Measurements from ENCODE around the gene DAAM1. TPM values are rescaled to one million over a fixed set of nuclear protein-coding genes. Genes with fewer than 3 reads are reported as not detected.

DAAM1 gene
- total RNA-seq, 1 donor from 2014 or later, result 38.0 TPM

DNA sequence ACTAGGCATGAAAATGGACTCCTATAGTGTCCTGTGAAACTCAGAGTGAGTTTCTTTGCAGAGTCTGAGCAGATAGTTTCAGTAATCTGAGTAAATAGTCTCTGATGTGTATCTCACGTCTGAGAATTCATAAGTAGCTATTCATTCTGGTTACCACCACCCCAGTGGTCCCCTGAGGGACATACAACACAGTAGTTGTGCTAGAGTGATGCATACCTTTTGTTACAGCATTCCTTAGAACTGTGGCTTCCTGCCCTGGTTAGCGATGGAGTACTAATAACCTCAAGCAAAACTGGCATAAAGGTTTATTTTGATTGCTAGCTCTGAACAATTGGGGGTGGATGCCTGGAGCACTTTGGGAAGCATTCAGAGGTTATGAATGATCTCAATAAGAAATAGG, 114.7 kb downstream of the DAAM1 start:
- H3K27ac Mint-ChIP-seq (ENCODE audit: unreplicated experiment), result no peak overlapping the region
- H3K4me1 ChIP-seq (ENCODE audit: insufficient read depth, low read length), result peaks cover 32% of the 10 kb centered on the region
- no peaks in the 10 kb centered on the region for H3K27me3 Mint-ChIP-seq (ENCODE audit: low read depth, unreplicated experiment)
- H3K4me3 Mint-ChIP-seq (ENCODE audit: unreplicated experiment), result no peak overlapping the region
- DNase-seq (ENCODE audit: low read depth) (peak; percentile 72), FAIRE-seq (peak; percentile 47)
- H3K4me3 ChIP-seq (ENCODE audit: insufficient read depth, low read depth, low read length), result no peak overlapping the region
- no peaks in the 10 kb centered on the region for H3K9me3 ChIP-seq (ENCODE audit: insufficient read depth, low read depth, low read length)
- no peak overlapping the region for H2AFZ ChIP-seq (ENCODE audit: low read depth, low read length)
- H3K36me3 Mint-ChIP-seq (ENCODE audit: low read depth, unreplicated experiment), result no peaks in the 10 kb centered on the region
- peak overlapping the region; percentile 12 for H3K4me2 ChIP-seq (ENCODE audit: low read length)
- H3K36me3 ChIP-seq (ENCODE audit: insufficient read depth, low read length), result no peaks in the 10 kb centered on the region
- peaks cover 33% of the 10 kb centered on the region for H3K4me1 Mint-ChIP-seq (ENCODE audit: low read depth, unreplicated experiment)
- H3K9me3 Mint-ChIP-seq (ENCODE audit: unreplicated experiment), result no peaks in the 10 kb centered on the region
- no peak overlapping the region for H3K9ac ChIP-seq (ENCODE audit: low read length)
- H3K79me2 ChIP-seq (ENCODE audit: insufficient read depth, low read length), result peaks cover 5% of the 10 kb centered on the region
- TF ChIP-seq, protein P1, sequence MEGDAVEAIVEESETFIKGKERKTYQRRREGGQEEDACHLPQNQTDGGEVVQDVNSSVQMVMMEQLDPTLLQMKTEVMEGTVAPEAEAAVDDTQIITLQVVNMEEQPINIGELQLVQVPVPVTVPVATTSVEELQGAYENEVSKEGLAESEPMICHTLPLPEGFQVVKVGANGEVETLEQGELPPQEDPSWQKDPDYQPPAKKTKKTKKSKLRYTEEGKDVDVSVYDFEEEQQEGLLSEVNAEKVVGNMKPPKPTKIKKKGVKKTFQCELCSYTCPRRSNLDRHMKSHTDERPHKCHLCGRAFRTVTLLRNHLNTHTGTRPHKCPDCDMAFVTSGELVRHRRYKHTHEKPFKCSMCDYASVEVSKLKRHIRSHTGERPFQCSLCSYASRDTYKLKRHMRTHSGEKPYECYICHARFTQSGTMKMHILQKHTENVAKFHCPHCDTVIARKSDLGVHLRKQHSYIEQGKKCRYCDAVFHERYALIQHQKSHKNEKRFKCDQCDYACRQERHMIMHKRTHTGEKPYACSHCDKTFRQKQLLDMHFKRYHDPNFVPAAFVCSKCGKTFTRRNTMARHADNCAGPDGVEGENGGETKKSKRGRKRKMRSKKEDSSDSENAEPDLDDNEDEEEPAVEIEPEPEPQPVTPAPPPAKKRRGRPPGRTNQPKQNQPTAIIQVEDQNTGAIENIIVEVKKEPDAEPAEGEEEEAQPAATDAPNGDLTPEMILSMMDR (IDR thresholded peaks at IDR 0.05; ENCODE audit: insufficient read depth, low read depth, low read length), result no peak
- no peak for TF ChIP-seq EZH2 (IDR thresholded peaks at IDR 0.05; ENCODE audit: insufficient read depth, low read length)
- no peaks in the 10 kb centered on the region for H4K20me1 ChIP-seq (ENCODE audit: insufficient read depth, low read length)
- H3K27me3 ChIP-seq (ENCODE audit: insufficient read depth, low read length), result no peaks in the 10 kb centered on the region
- peak overlapping the region; percentile 26 for H3K27ac ChIP-seq (ENCODE audit: low read depth, low read length)

DNA sequence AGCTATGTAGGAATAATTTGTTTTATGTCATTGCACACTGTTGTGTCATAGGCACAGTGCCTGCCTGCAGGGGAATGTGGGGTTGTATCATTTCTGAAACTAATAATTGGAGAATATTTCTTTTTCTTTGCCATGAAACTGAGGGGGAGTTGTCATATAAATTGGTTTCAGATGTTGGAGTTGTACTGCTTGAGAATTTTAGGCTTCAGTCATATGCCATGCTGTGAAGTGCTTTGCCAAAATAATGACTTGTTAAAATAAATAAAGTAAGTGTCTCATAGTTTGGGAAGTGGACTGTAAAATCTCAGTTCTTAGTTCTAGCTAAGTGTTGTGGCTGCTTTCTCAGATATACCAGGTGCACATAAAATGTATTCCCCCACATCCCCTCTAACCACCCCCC, 116.8 kb downstream of the DAAM1 start:
- H3K9me3 Mint-ChIP-seq (ENCODE audit: unreplicated experiment), result no peaks in the 10 kb centered on the region
- no peaks in the 10 kb centered on the region for H3K36me3 ChIP-seq (ENCODE audit: insufficient read depth, low read length)
- peak overlapping the region; percentile 75 for H3K27ac ChIP-seq (ENCODE audit: low read depth, low read length)
- peak overlapping the region; percentile 50 for H3K9ac ChIP-seq (ENCODE audit: low read length)
- no peaks in the 10 kb centered on the region for H3K27me3 Mint-ChIP-seq (ENCODE audit: low read depth, unreplicated experiment)
- peak overlapping the region; percentile 3 for H3K27ac Mint-ChIP-seq (ENCODE audit: unreplicated experiment)
- H3K79me2 ChIP-seq (ENCODE audit: insufficient read depth, low read length), result peaks cover 5% of the 10 kb centered on the region
- H3K4me3 ChIP-seq (ENCODE audit: insufficient read depth, low read depth, low read length), result no peak overlapping the region
- peaks cover 44% of the 10 kb centered on the region for H3K4me1 Mint-ChIP-seq (ENCODE audit: low read depth, unreplicated experiment)
- TF ChIP-seq EZH2 (IDR thresholded peaks at IDR 0.05; ENCODE audit: insufficient read depth, low read length), result no peak
- TF ChIP-seq, protein P1 (IDR thresholded peaks at IDR 0.05; ENCODE audit: insufficient read depth, low read depth, low read length), result no peak
- H3K4me2 ChIP-seq (ENCODE audit: low read length), result peak overlapping the region; percentile 58
- FAIRE-seq (peak; percentile 32), DNase-seq (ENCODE audit: low read depth) (peak; percentile 64)
- H3K27me3 ChIP-seq (ENCODE audit: insufficient read depth, low read length), result no peaks in the 10 kb centered on the region
- H3K9me3 ChIP-seq (ENCODE audit: insufficient read depth, low read depth, low read length), result no peaks in the 10 kb centered on the region
- no peak overlapping the region for H2AFZ ChIP-seq (ENCODE audit: low read depth, low read length)
- peaks cover 32% of the 10 kb centered on the region for H3K4me1 ChIP-seq (ENCODE audit: insufficient read depth, low read length)
- peak overlapping the region; percentile 9 for H3K4me3 Mint-ChIP-seq (ENCODE audit: unreplicated experiment)
- no peaks in the 10 kb centered on the region for H4K20me1 ChIP-seq (ENCODE audit: insufficient read depth, low read length)
- no peaks in the 10 kb centered on the region for H3K36me3 Mint-ChIP-seq (ENCODE audit: low read depth, unreplicated experiment)

DNA sequence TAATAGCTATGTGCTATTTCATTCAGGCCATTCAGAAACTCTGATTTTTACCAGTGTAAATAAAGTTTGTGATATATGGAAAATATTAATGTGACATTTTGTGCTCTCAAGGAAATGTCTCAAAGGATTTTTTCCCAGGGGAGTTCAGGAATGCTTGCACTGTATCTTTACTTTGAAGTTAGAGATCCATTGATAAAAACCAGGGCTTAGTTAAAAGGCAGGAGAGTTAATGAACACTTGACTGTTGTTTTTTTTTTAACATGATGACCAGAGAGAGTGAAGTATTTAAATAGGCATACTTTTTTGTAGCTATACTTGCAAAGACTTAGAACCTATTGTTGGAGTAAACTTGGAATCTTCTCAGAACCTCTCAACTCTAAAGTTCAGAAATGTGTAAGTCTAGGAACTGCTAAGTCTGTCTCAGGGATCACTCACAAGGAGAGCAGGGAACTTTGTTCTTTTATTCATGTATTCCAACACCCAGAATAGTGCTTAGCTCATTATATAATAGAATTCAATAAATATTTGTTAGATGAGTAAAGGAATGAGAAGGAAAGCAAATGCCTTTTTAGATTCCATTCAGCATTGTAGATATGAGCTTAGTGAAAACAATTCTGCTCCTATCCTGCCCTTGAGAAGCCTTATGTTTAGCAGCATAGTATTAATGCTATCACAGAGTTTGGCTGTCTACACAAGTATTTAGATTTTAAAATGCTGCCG, 117.5 kb downstream of the DAAM1 start:
- DNase-seq (ENCODE audit: low read depth), result peak; percentile 62
- no peaks in the 10 kb centered on the region for H3K36me3 ChIP-seq (ENCODE audit: insufficient read depth, low read length)
- H3K27ac Mint-ChIP-seq (ENCODE audit: unreplicated experiment), result peak overlapping the region; percentile 79
- TF ChIP-seq, protein P1 (IDR thresholded peaks at IDR 0.05; ENCODE audit: insufficient read depth, low read depth, low read length), result no peak
- TF ChIP-seq EZH2 (IDR thresholded peaks at IDR 0.05; ENCODE audit: insufficient read depth, low read length), result no peak
- FAIRE-seq, result peak; percentile 17
- peak overlapping the region; percentile 75 for H3K27ac ChIP-seq (ENCODE audit: low read depth, low read length)
- H3K9me3 Mint-ChIP-seq (ENCODE audit: unreplicated experiment), result no peaks in the 10 kb centered on the region
- H2AFZ ChIP-seq (ENCODE audit: low read depth, low read length), result no peak overlapping the region
- no peaks in the 10 kb centered on the region for H3K36me3 Mint-ChIP-seq (ENCODE audit: low read depth, unreplicated experiment)
- H3K4me1 ChIP-seq (ENCODE audit: insufficient read depth, low read length), result peaks cover 32% of the 10 kb centered on the region
- no peaks in the 10 kb centered on the region for H3K27me3 Mint-ChIP-seq (ENCODE audit: low read depth, unreplicated experiment)
- H4K20me1 ChIP-seq (ENCODE audit: insufficient read depth, low read length), result no peaks in the 10 kb centered on the region
- peaks cover 48% of the 10 kb centered on the region for H3K4me1 Mint-ChIP-seq (ENCODE audit: low read depth, unreplicated experiment)
- peak overlapping the region; percentile 9 for H3K4me3 Mint-ChIP-seq (ENCODE audit: unreplicated experiment)
- no peaks in the 10 kb centered on the region for H3K27me3 ChIP-seq (ENCODE audit: insufficient read depth, low read length)
- H3K9ac ChIP-seq (ENCODE audit: low read length), result peak overlapping the region; percentile 50
- peak overlapping the region; percentile 59 for H3K4me2 ChIP-seq (ENCODE audit: low read length)
- H3K79me2 ChIP-seq (ENCODE audit: insufficient read depth, low read length), result peaks cover 5% of the 10 kb centered on the region
- H3K9me3 ChIP-seq (ENCODE audit: insufficient read depth, low read depth, low read length), result no peaks in the 10 kb centered on the region
- H3K4me3 ChIP-seq (ENCODE audit: insufficient read depth, low read depth, low read length), result peak overlapping the region; percentile 6

Measured in astrocyte (in vitro differentiated cells and primary cell).